Common myeloid progenitor, CD34-positive (primary cell): Measurements from ENCODE around the gene YKT6.

Experiments
- CTCF ChIA-PET: fragments of 350-600 bp; sonication (Branson Sonifier 250); formaldehyde crosslinking; loops from one replicate; lab custom pipeline; 2021; ENCODE audit warnings: antibody characterized with exemption; lab: Charles Lee
- POLR2A ChIA-PET: fragments of 350-600 bp; sonication (Branson Sonifier 250); formaldehyde crosslinking; loops from one replicate; lab custom pipeline; 2021; ENCODE audit warnings: antibody characterized with exemption; lab: Charles Lee
- DNase-seq, 3 donors: peaks; one replicate each; pipeline versions ENCODE4 v3.0.0 to v3.0.0-alpha.2; 2013
- H3K27ac ChIP-seq, 2 experiments: 1 replicate in 1 of 2; 2 replicates in 1 of 2; pipeline ENCODE4 v1.7.0; 2013; ENCODE audit warnings: inconsistent platforms in 2 of 2, low read length in 2 of 2, mild to moderate bottlenecking in 2 of 2, low read depth in 1 of 2, moderate library complexity in 1 of 2; ENCODE audit not compliant: severe bottlenecking in 2 of 2, insufficient read depth in 1 of 2, poor library complexity in 1 of 2
- H3K27me3 ChIP-seq, 5 experiments: replicated peaks in 2 of 5; 1 replicate in 3 of 5; 2 replicates in 2 of 5; pipeline versions ENCODE4 v1.6.1 to v1.7.0; 2013; ENCODE audit warnings: low read length in 4 of 5, mild to moderate bottlenecking in 2 of 5, moderate library complexity in 2 of 5, inconsistent platforms in 1 of 5; ENCODE audit not compliant: insufficient read depth in 5 of 5, control insufficient read depth in 4 of 5
- H3K36me3 ChIP-seq, 4 experiments: 1 replicate in 2 of 4; 2 replicates in 2 of 4; pipeline versions ENCODE4 v1.6.1 to v1.7.0; 2013; ENCODE audit warnings: low read length in 3 of 4, control low read depth in 1 of 4, mild to moderate bottlenecking in 1 of 4; ENCODE audit not compliant: control insufficient read depth in 4 of 4, insufficient read depth in 4 of 4
- H3K4me1 ChIP-seq, 4 experiments: 1 replicate in 3 of 4; 2 replicates in 1 of 4; pipeline versions ENCODE4 v1.6.1 to v1.7.1; 2013; ENCODE audit warnings: low read length in 3 of 4, mild to moderate bottlenecking in 3 of 4, control low read depth in 1 of 4, inconsistent platforms in 1 of 4, moderate library complexity in 1 of 4; ENCODE audit not compliant: control insufficient read depth in 4 of 4, insufficient read depth in 4 of 4; ENCODE audit errors: control extremely low read depth in 1 of 4
- H3K4me3 ChIP-seq, 7 experiments: 1 replicate in 4 of 7; 2 replicates in 3 of 7; pipeline versions ENCODE4 v1.5.1 to v1.7.0; 2013; ENCODE audit warnings: mild to moderate bottlenecking in 7 of 7, low read length in 6 of 7, moderate library complexity in 6 of 7, inconsistent platforms in 2 of 7, low read depth in 2 of 7, control low read depth in 1 of 7; ENCODE audit not compliant: insufficient read depth in 4 of 7, control insufficient read depth in 1 of 7; ENCODE audit errors: extremely low read depth in 1 of 7
- H3K9me3 ChIP-seq, 5 experiments: 1 replicate in 4 of 5; 2 replicates in 1 of 5; pipeline versions ENCODE4 v1.6.1 to v1.7.1; 2013; ENCODE audit warnings: low read length in 4 of 5, mild to moderate bottlenecking in 2 of 5, inconsistent platforms in 1 of 5, low read depth in 1 of 5, moderate library complexity in 1 of 5; ENCODE audit not compliant: control insufficient read depth in 4 of 5, insufficient read depth in 2 of 5; ENCODE audit errors: control extremely low read depth in 1 of 5
- WGBS: methylation state at CpG from one replicate; pipeline ENCODE4 v1.1.5; 2013; ENCODE audit not compliant: insufficient coverage; 5-methylcytosine and 5-hydroxymethylcytosine counted together

YKT6 gene

GRCh38 chr7:44222776-44223261, 22.0 kb downstream of the YKT6 start:
- no peaks in the 10 kb centered on the region for H3K4me1 ChIP-seq
- peaks cover 0 to 6% (median 0%) of the 10 kb centered on the region in 5 experiments for H3K27me3 ChIP-seq
- no peak overlapping the region for H3K4me3 ChIP-seq
- POLR2A ChIA-PET = no interaction called here
- no peak for DNase-seq
- peaks cover 0 to 3% (median 0%) of the 10 kb centered on the region in 5 experiments for H3K9me3 ChIP-seq
- CTCF ChIA-PET = interaction anchor here (1.0 to 1.3 kb wide), 4 partner anchors 8 to 255 kb away, joined by 3 read pairs; no protein-coding TSS in a partner anchor
- no peaks in the 10 kb centered on the region for H3K36me3 ChIP-seq
- H3K27ac ChIP-seq = no peak overlapping the region
- WGBS = 98% methylated on average over 9 of the region's 11 CpGs

GRCh38 chr7:44223362-44224079, 22.7 kb downstream of the YKT6 start:
- Histone ChIP-seq H3K27ac (no peak overlapping the region), H3K4me3 (no peak overlapping the region), H3K4me1 (no peaks in the 10 kb centered on the region), H3K9me3 (peaks cover 0 to 3% (median 0%) of the 10 kb centered on the region in 5 experiments), H3K36me3 (no peaks in the 10 kb centered on the region), H3K27me3 (peaks cover 0 to 6% (median 0%) of the 10 kb centered on the region in 5 experiments)
- 100% methylated on average over 3 of the region's 5 CpGs for WGBS
- no peak for DNase-seq
- ChIA-PET POLR2A (no interaction called here), CTCF (interaction anchor here (1.0 to 2.2 kb wide), 6 partner anchors 9 to 254 kb away, joined by 3 to 7 read pairs (median 3); no protein-coding TSS in a partner anchor)

GRCh38 chr7:44224080-44224973, 23.5 kb downstream of the YKT6 start:
- Histone ChIP-seq H3K4me3 (no peak overlapping the region), H3K4me1 (no peaks in the 10 kb centered on the region), H3K27ac (no peak overlapping the region), H3K27me3 (peaks cover 0 to 6% (median 0%) of the 10 kb centered on the region in 5 experiments), H3K9me3 (no peaks in the 10 kb centered on the region), H3K36me3 (no peaks in the 10 kb centered on the region)
- no peak for DNase-seq
- 91% methylated on average over 14 of the region's 18 CpGs for WGBS
- CTCF ChIA-PET = interaction anchor here (1.0 to 2.2 kb wide), 3 partner anchors 10 to 17 kb away, joined by 3 to 7 read pairs (median 4); no protein-coding TSS in a partner anchor
- POLR2A ChIA-PET = no interaction called here

DNA sequence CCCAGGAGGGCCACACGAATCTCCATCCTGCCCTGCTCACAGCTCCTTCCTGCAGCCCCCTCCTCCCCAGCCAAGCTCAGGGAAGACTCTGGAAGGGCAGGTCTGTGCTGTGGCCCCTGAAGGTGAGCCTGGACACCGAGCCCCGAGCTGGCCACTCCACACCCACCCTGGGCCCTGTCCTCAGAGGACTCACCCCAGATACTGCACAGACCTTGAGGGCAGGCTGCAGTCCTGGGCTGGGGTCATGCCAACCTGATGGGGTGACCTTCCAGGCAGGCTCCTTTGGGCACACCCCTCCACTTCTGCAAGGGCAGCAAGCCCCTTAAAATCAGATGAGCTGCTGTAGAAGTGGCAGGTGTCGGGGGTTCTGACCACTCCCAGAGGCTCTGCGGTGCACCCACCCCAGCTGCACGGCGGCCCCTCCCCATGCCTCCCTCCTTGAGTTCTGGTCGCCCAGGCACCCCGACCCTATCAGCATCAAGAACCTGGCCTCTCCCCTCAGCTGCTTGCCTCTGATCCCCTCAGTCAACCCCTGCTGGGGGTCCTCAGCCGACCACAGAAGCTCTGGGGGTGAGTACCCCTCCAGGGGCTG, 24.3 kb downstream of the YKT6 start:
- DNase-seq = no peak
- Histone ChIP-seq H3K27ac (no peak overlapping the region), H3K36me3 (no peaks in the 10 kb centered on the region), H3K4me3 (no peak overlapping the region), H3K27me3 (peaks cover 0 to 6% (median 0%) of the 10 kb centered on the region in 5 experiments), H3K9me3 (no peaks in the 10 kb centered on the region), H3K4me1 (no peaks in the 10 kb centered on the region)
- WGBS = 92% methylated on average over 7 of the region's 10 CpGs
- ChIA-PET POLR2A (no interaction called here), CTCF (interaction anchor here (2.2 kb wide), 1 partner anchor 10 kb away, joined by 7 read pairs; no protein-coding TSS in a partner anchor)

DNA sequence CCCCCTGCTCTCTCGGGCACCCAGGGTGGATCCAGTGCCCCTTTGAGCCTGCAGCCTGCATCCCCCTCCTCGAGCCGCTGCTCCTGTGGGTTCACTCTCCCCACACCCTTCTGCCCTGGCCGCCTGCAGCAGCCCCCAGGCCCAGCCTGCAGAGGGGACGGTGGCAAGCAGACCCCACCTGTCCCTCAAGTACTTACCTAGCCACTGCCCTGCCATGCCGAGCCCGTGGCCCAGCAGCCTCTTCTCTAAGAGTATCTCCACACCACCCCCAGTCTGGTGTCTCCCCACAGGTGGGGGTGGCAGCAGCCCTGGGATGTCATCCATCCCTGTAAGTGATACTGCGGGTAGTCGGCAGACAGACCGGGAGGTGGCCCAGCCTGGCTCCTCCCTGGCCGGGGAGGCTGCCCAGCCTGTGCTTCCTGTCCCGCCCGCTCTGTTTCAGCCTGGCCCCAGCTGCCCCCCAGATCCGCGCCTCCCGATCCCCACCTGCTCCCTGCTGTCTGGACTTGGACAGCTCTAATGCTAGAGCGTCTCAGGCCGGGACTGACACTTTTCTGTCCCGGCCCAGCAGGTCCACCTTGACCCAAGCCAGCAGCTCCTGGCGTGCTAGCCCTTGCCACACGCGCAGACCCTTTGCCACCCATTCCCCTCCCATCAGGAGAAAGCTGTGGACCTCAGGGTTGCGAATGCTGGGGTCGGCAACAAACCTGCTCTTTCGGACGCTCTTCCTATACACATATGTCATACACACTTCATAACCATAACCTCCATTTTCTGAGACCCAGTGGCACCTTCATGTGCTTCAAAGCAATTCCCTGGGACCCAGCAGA, 25.0 kb downstream of the YKT6 start:
- peaks cover 0 to 6% (median 0%) of the 10 kb centered on the region in 5 experiments for H3K27me3 ChIP-seq
- WGBS = 91% methylated on average over 26 of the region's 26 CpGs
- CTCF ChIA-PET = interaction anchor here (2.2 kb wide), 1 partner anchor 9 kb away, joined by 7 read pairs; no protein-coding TSS in a partner anchor

DNA sequence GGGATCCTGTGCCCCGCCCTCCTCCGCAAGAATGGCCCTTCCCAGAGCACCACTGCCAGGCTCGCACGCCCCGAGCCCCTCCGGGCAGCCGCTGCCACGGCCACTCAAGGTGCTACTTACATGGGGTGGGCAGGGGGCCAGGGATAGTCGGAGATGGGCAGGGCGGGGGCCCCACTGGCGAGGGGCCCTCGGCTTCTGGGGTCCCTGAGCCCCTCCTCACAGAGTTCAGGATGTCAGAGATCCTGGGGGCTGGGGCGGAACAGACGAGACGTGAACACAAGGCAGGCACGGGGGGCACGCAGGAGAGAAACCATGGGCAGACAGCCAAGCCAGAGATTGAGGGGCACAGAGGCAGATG, 25.6 kb downstream of the YKT6 start:
- DNase-seq = no peak
- 70% methylated on average over 16 of the region's 17 CpGs for WGBS
- Histone ChIP-seq H3K27me3 (peaks cover 0 to 6% (median 0%) of the 10 kb centered on the region in 5 experiments), H3K36me3 (no peaks in the 10 kb centered on the region), H3K9me3 (no peaks in the 10 kb centered on the region), H3K4me1 (no peaks in the 10 kb centered on the region), H3K27ac (no peak overlapping the region), H3K4me3 (no peak overlapping the region)
- POLR2A ChIA-PET = no interaction called here
- CTCF ChIA-PET = no interaction called here

More for the DNA sequence above, 25.0 kb downstream of the YKT6 start:
- no peak overlapping the region for H3K4me3 ChIP-seq
- POLR2A ChIA-PET = no interaction called here
- H3K9me3 ChIP-seq = no peaks in the 10 kb centered on the region
- H3K4me1 ChIP-seq = no peaks in the 10 kb centered on the region
- H3K36me3 ChIP-seq = no peaks in the 10 kb centered on the region
- no peak overlapping the region for H3K27ac ChIP-seq
- DNase-seq = no peak
